Kidney tubule cell (primary cell): ENCODE results near the gene PSD2.
A peak's percentile ranks its signal among the peaks of the same experiment; 100 is the strongest.
"Not testable (repeated sequence)": the region's sequence is repeated elsewhere in the genome, so short reads cannot be mapped to it uniquely, and the experiment has no call there.

Experiments
- DNase-seq: peaks from one replicate; pipeline ENCODE4 v3.0.0-alpha.2; 2018; ENCODE audit warnings: low spot score

Gene PSD2

GRCh38 chr5:139789116-139789844, 6.3 kb upstream of the PSD2 start:
- DNase-seq, result no peak

- no peak for DNase-seq
Measured at GRCh38 chr5:139789845-139790189, 5.8 kb upstream of the PSD2 start.

- DNase-seq, result no peak
Measured at GRCh38 chr5:139792218-139792617, 3.4 kb upstream of the PSD2 start.

- DNase-seq, result not testable (repeated sequence)
Measured at GRCh38 chr5:139792655-139793054, 3.0 kb upstream of the PSD2 start.

GRCh38 chr5:139794067-139794846, 1.4 kb upstream of the PSD2 start:
- DNase-seq, result no peak

- no peak for DNase-seq
Measured at GRCh38 chr5:139796061-139796806, 626 bp downstream of the PSD2 start.

- no peak for DNase-seq
Measured at GRCh38 chr5:139797335-139797734, 1.7 kb downstream of the PSD2 start.

GRCh38 chr5:139797856-139798510, 2.4 kb downstream of the PSD2 start:
- DNase-seq, result no peak

GRCh38 chr5:139798883-139799282, 3.3 kb downstream of the PSD2 start:
- DNase-seq, result peak; percentile 29

- DNase-seq, result no peak
Measured at GRCh38 chr5:139799359-139799758, 3.8 kb downstream of the PSD2 start.

GRCh38 chr5:139803978-139804377, 8.4 kb downstream of the PSD2 start:
- no peak for DNase-seq

- DNase-seq, result no peak
Measured at GRCh38 chr5:139804800-139805397, 9.3 kb downstream of the PSD2 start.

- no peak for DNase-seq
Measured at GRCh38 chr5:139805545-139805944, 9.9 kb downstream of the PSD2 start.

- no peak for DNase-seq
Measured at GRCh38 chr5:139806111-139806510, 10.5 kb downstream of the PSD2 start.

- no peak for DNase-seq
Measured at GRCh38 chr5:139806726-139807646, 11.4 kb downstream of the PSD2 start.

GRCh38 chr5:139807647-139808030, 12.0 kb downstream of the PSD2 start:
- no peak for DNase-seq

- peak; percentile 23 for DNase-seq
Measured at GRCh38 chr5:139808481-139809330, 13.1 kb downstream of the PSD2 start.

GRCh38 chr5:139809331-139809810, 13.8 kb downstream of the PSD2 start:
- DNase-seq, result no peak

GRCh38 chr5:139810341-139811273, 15.0 kb downstream of the PSD2 start:
- no peak for DNase-seq
